Fibroblast of mammary gland (primary cell): ENCODE data around the gene GPR21.
A peak's percentile ranks its signal among the peaks of the same experiment; 100 is the strongest.

Source experiments
- DNase-seq: peaks from one replicate; pipeline ENCODE4 v3.0.0-alpha.2; 2010; ENCODE audit warnings: low read depth
- H3K4me3 ChIP-seq: 2 replicates; pipeline ENCODE4 v1.5.1; 2011; ENCODE audit warnings: low read depth, mild to moderate bottlenecking, low read length, moderate library complexity; ENCODE audit not compliant: control insufficient read depth
- TF ChIP-seq, protein P1 (sequence below): conservative IDR thresholded peaks from 2 replicates; pipeline ENCODE4 v1.5.1; 2011; ENCODE audit warnings: low read depth, low read length, inconsistent platforms; ENCODE audit not compliant: control insufficient read depth, insufficient read depth

The GPR21 gene

GRCh38 chr9:123000371-123001068, 32.9 kb upstream of the GPR21 start:
- no peak overlapping the region for H3K4me3 ChIP-seq
- DNase-seq, result no peak
- TF ChIP-seq, protein P1, sequence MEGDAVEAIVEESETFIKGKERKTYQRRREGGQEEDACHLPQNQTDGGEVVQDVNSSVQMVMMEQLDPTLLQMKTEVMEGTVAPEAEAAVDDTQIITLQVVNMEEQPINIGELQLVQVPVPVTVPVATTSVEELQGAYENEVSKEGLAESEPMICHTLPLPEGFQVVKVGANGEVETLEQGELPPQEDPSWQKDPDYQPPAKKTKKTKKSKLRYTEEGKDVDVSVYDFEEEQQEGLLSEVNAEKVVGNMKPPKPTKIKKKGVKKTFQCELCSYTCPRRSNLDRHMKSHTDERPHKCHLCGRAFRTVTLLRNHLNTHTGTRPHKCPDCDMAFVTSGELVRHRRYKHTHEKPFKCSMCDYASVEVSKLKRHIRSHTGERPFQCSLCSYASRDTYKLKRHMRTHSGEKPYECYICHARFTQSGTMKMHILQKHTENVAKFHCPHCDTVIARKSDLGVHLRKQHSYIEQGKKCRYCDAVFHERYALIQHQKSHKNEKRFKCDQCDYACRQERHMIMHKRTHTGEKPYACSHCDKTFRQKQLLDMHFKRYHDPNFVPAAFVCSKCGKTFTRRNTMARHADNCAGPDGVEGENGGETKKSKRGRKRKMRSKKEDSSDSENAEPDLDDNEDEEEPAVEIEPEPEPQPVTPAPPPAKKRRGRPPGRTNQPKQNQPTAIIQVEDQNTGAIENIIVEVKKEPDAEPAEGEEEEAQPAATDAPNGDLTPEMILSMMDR, result no peak

- DNase-seq, result no peak
- TF ChIP-seq, protein P1, result no peak
- H3K4me3 ChIP-seq, result no peak overlapping the region
Observed at GRCh38 chr9:123002754-123003153, 30.7 kb upstream of the GPR21 start.

- TF ChIP-seq, protein P1, result no peak
- DNase-seq, result peak; percentile 43
- no peak overlapping the region for H3K4me3 ChIP-seq
Observed at GRCh38 chr9:123003466-123003865, 30.0 kb upstream of the GPR21 start.

- TF ChIP-seq, protein P1, result no peak
Observed at GRCh38 chr9:123005964-123006363, 27.5 kb upstream of the GPR21 start.

DNA sequence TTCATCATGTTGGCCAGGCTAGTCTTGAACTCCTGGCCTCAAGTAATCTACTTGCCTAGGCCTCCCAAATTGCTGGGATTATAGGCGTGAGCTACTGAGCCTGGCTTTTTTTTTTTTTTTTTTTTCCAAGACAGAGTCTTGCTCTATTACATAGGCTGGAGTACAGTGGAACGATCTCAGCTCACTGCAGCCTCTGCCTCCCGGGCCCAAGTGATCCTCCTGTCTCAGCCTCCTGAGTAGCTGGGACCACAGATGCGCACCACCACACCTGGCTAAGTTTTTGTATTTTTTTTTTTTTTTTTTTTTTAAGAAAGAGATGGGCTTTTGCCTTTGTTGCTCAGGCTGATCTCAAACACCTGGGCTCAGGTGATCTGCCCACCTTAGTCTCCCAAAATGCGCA, 26.2 kb upstream of the GPR21 start:
- TF ChIP-seq, protein P1, result no peak
- DNase-seq, result no peak
- H3K4me3 ChIP-seq, result no peak overlapping the region

More at GRCh38 chr9:123005964-123006363, 27.5 kb upstream of the GPR21 start:
- no peak for DNase-seq
- no peak overlapping the region for H3K4me3 ChIP-seq

GRCh38 chr9:123008909-123009308, 24.6 kb upstream of the GPR21 start:
- H3K4me3 ChIP-seq, result no peak overlapping the region
- TF ChIP-seq, protein P1, result no peak
- DNase-seq, result no peak
